BJ (cell line): Measurements from ENCODE around the gene RALGAPA1. TPM values are rescaled to one million over a fixed set of nuclear protein-coding genes. Genes with fewer than 3 reads are reported as not detected.

ENCODE experiments used
- CTCF ChIA-PET: fragments of 350-600 bp; formaldehyde crosslinking; extraction: SDS; loops from one replicate; lab custom pipeline; 2021; ENCODE audit warnings: antibody characterized with exemption, inconsistent platforms; lab: Yijun Ruan, JAX
- POLR2A ChIA-PET: fragments of 300-600 bp; sonication (Branson Sonifier 250); formaldehyde crosslinking; extraction: SDS; loops from one replicate; lab custom pipeline; 2021; ENCODE audit warnings: antibody characterized with exemption; lab: Charles Lee
- DNase-seq: peaks from one replicate; pipeline ENCODE4 v3.0.0-alpha.2; 2011; ENCODE audit warnings: low read depth
- H3K27me3 ChIP-seq: 2 replicates; pipeline ENCODE4 v1.6.0; 2011; ENCODE audit warnings: low read length; ENCODE audit not compliant: control insufficient read depth, insufficient read depth
- H3K36me3 ChIP-seq: 2 replicates; pipeline ENCODE4 v1.5.1; 2011; ENCODE audit warnings: low read length; ENCODE audit not compliant: control insufficient read depth, insufficient read depth
- H3K4me3 ChIP-seq: 2 replicates; pipeline ENCODE4 v1.5.1; 2011; ENCODE audit warnings: low read depth, mild to moderate bottlenecking, control low read depth, low read length
- polyA plus RNA-seq: library from polyadenylated mRNA; depleted of rRNA; stranded (reverse); fragments of >200 nt; gene quantifications from 2 replicates; pipeline ENCODE4 v1.2.3, GENCODE V29; 2011
- TF ChIP-seq, protein P1 (sequence below): IDR thresholded peaks from 2 replicates; pipeline ENCODE4 v1.5.1; 2011; ENCODE audit warnings: low read depth, mild to moderate bottlenecking, control low read depth, inconsistent platforms, low read length, moderate library complexity; ENCODE audit not compliant: insufficient read depth

RALGAPA1 gene
- polyA plus RNA-seq, 1 experiment, result 4.7 TPM

DNA sequence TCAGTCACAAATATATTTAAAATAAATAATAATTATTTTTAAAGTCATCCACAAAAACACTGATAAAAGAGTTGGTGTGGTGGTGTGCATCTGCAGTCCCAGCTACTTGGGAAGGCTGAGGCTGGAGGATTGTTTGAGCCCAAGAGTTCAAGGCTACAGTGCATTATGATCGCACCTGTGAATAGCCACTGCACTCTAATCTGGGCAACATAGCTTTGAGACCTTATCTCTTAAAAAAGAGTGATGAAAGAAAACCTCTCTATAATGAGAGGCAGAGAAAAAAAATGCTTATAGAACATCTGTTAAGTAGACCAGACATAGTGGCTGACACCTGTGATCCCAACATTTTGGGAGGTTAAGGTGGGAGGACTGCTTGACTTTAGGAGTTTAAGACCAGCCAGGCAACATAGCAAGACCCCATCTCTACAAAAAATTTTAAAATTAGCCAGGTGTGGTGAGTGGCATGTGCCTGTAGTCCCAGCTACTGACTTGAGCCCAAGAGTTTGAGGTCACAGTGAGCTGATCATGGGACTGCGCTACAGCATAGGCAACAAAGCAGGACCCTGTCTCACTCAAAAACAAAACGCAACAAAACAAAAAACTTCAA, 50.5 kb downstream of the RALGAPA1 start:
- DNase-seq, result no peak
- ChIA-PET POLR2A (no interaction called here), CTCF (interaction anchor here (0.5 to 1.7 kb wide), 5 partner anchors 56 to 1487 kb away, joined by 3 to 5 read pairs (median 3); no protein-coding TSS in a partner anchor)
- Histone ChIP-seq H3K4me3 (no peak overlapping the region), H3K27me3 (no peaks in the 10 kb centered on the region), H3K36me3 (peaks cover 2% of the 10 kb centered on the region; the same call in 1 of the 2 replicates)
- TF ChIP-seq, protein P1, sequence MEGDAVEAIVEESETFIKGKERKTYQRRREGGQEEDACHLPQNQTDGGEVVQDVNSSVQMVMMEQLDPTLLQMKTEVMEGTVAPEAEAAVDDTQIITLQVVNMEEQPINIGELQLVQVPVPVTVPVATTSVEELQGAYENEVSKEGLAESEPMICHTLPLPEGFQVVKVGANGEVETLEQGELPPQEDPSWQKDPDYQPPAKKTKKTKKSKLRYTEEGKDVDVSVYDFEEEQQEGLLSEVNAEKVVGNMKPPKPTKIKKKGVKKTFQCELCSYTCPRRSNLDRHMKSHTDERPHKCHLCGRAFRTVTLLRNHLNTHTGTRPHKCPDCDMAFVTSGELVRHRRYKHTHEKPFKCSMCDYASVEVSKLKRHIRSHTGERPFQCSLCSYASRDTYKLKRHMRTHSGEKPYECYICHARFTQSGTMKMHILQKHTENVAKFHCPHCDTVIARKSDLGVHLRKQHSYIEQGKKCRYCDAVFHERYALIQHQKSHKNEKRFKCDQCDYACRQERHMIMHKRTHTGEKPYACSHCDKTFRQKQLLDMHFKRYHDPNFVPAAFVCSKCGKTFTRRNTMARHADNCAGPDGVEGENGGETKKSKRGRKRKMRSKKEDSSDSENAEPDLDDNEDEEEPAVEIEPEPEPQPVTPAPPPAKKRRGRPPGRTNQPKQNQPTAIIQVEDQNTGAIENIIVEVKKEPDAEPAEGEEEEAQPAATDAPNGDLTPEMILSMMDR, result no peak

DNA sequence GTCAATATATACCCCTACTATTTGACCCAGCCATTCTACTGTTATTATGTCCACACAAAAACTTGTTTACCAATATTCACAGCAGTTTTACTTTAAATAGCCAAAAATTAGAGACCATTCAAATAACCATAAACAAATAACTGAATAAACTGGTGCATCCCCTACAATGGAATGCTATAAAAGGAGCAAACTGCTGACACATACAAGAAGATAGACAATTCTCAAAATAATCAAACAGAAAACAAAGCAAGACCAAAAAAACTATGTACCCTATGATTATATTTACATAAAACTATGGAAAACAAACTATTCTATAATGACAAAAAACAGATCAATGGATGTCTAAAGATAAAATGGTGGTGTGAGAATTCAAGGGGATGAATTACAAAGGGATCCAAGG, 54.4 kb downstream of the RALGAPA1 start:
- Histone ChIP-seq H3K4me3 (no peak overlapping the region), H3K27me3 (no peaks in the 10 kb centered on the region), H3K36me3 (peaks cover 4% of the 10 kb centered on the region)
- no peak for DNase-seq
- ChIA-PET POLR2A (no interaction called here), CTCF (no interaction called here)
- TF ChIP-seq, protein P1, result no peak

DNA sequence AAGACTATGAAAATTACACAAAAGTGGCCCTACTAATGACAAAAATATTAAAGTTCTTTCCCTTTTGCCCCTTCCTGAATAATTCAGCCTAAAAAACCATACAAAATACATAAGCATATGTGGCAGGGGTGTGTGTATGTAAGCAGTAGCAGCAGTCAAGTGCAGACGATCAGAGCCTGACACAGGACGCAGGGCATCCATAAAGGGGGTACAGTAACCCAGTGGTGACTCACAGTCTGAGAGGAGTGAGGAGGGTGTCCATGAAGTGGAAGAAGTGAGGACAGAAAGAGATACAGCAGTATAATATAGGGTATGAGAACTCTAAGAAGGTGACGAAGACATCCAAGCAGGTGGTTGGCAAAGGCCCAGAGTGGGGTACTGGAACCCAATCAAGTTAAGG, 56.7 kb downstream of the RALGAPA1 start:
- POLR2A ChIA-PET, result no interaction called here
- no peaks in the 10 kb centered on the region for H3K27me3 ChIP-seq
- TF ChIP-seq, protein P1, result no peak
- no peak for DNase-seq
- CTCF ChIA-PET, result no interaction called here
- H3K4me3 ChIP-seq, result no peak overlapping the region
- peaks cover 4% of the 10 kb centered on the region for H3K36me3 ChIP-seq

DNA sequence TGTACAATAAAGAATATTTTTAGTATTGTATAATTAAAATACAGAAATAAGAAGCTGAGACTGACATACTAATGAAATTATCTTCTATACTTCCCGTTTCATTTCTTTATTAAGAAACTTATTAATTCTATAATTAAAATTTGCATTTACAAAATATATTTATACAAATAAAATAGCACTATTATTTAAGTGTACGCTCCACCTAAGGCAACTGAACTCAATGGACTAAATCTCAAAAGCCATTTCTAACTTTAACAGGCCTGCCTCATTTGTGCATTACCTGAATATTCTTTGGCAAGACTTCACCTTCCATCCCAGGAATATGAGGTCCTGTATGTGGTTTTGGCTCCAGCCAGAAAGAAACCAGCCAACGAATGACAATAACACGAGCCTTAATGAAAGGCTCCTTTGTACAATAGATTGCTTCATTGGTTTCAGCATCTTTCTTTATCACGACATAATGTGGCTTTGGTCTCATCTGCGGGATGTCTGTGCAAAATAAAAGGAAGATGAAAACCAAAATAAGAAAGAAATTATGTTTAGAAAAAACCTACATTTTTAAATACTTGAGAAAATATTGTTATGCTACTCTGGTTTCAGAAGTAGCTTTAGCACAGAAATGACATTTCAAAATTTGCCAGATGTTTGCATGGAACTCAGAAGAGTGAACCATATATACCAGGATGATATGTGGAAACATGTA, 58.7 kb downstream of the RALGAPA1 start:
- DNase-seq, result no peak
- Histone ChIP-seq H3K4me3 (no peak overlapping the region), H3K36me3 (peaks cover 2% of the 10 kb centered on the region), H3K27me3 (no peaks in the 10 kb centered on the region)
- POLR2A ChIA-PET, result no interaction called here
- CTCF ChIA-PET, result no interaction called here
- TF ChIP-seq, protein P1, result no peak

DNA sequence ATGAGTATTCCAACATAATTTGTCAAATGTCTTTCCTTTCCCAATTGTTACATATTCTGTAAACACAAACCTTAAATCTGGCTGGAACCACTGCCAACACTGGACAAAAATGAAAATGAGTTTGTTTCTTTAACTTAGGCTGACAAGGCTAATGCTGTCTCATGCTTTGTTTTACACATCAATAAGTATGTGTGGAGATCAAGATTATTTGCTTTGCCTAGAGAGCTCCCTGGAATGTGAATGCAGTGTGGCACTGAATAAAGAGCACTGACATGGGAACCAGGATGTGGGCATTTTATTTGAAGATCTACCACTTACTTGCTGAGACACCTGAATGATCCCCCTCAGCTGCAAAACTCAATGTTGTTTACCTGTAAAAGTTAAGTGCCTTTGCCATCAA, 61.7 kb downstream of the RALGAPA1 start:
- Histone ChIP-seq H3K27me3 (no peaks in the 10 kb centered on the region), H3K4me3 (no peak overlapping the region), H3K36me3 (no peaks in the 10 kb centered on the region)
- TF ChIP-seq, protein P1, result no peak
- CTCF ChIA-PET, result interaction anchor here (0.7 kb wide), 1 partner anchor 30 kb away, joined by 3 read pairs; no protein-coding TSS in a partner anchor
- POLR2A ChIA-PET, result interaction anchor here (0.7 kb wide), 1 partner anchor 10 kb away, joined by 3 read pairs; no protein-coding TSS in a partner anchor
- no peak for DNase-seq
